ENCODE results near the gene TLE4.

TLE4 gene

GRCh38 chr9:79759460-79759859 lies 187.7 kb downstream of the TLE4 start:
- no peak for TF ChIP-seq CTCF (conservative IDR thresholded peaks at IDR 0.05; ENCODE audit: low read depth, low read length)
- no peak overlapping the region for H3K4me3 ChIP-seq (ENCODE audit: low read depth, low read length)
- DNase-seq (ENCODE audit: low read depth), result no peak

- H3K4me3 ChIP-seq (ENCODE audit: low read depth, low read length), result no peak overlapping the region
- TF ChIP-seq CTCF (conservative IDR thresholded peaks at IDR 0.05; ENCODE audit: low read depth, low read length), result no peak
- no peak for DNase-seq (ENCODE audit: low read depth)
Measured at GRCh38 chr9:79762070-79762469, 190.3 kb downstream of the TLE4 start.

- no peak overlapping the region for H3K4me3 ChIP-seq (ENCODE audit: low read depth, low read length)
- TF ChIP-seq CTCF (conservative IDR thresholded peaks at IDR 0.05; ENCODE audit: low read depth, low read length), result no peak
- peak; percentile 18 for DNase-seq (ENCODE audit: low read depth)
Measured at GRCh38 chr9:79763671-79764285, 192.0 kb downstream of the TLE4 start.

GRCh38 chr9:79764374-79764773 lies 192.6 kb downstream of the TLE4 start:
- TF ChIP-seq CTCF (conservative IDR thresholded peaks at IDR 0.05; ENCODE audit: low read depth, low read length), result no peak
- peak; percentile 96 for DNase-seq (ENCODE audit: low read depth)
- H3K4me3 ChIP-seq (ENCODE audit: low read depth, low read length), result no peak overlapping the region

- no peak for TF ChIP-seq CTCF (conservative IDR thresholded peaks at IDR 0.05; ENCODE audit: low read depth, low read length)
- no peak overlapping the region for H3K4me3 ChIP-seq (ENCODE audit: low read depth, low read length)
- no peak for DNase-seq (ENCODE audit: low read depth)
Measured at GRCh38 chr9:79765466-79765865, 193.7 kb downstream of the TLE4 start.

GRCh38 chr9:79766091-79766490 lies 194.3 kb downstream of the TLE4 start:
- TF ChIP-seq CTCF (conservative IDR thresholded peaks at IDR 0.05; ENCODE audit: low read depth, low read length), result no peak
- no peak for DNase-seq (ENCODE audit: low read depth)
- H3K4me3 ChIP-seq (ENCODE audit: low read depth, low read length), result no peak overlapping the region

GRCh38 chr9:79768194-79768593 lies 196.4 kb downstream of the TLE4 start:
- DNase-seq (ENCODE audit: low read depth), result peak; percentile 49
- TF ChIP-seq CTCF (conservative IDR thresholded peaks at IDR 0.05; ENCODE audit: low read depth, low read length), result no peak
- no peak overlapping the region for H3K4me3 ChIP-seq (ENCODE audit: low read depth, low read length)

Data from choroid plexus epithelial cell (primary cell).